HCT116 (cell line): Measurements from ENCODE around the gene TRIOBP. TPM values are rescaled to one million over a fixed set of nuclear protein-coding genes. Genes with fewer than 3 reads are reported as not detected.

ENCODE experiments used
- ATAC-seq: fragments of 200-7000 bp; cut with Tn5 transposase; 2 replicates; pipeline ENCODE4 v1.9.1; 2020; ENCODE audit warnings: mild to moderate bottlenecking, moderate library complexity
- BruUV-seq: library from RNA; stranded (reverse); fragments of 400-500 nt; replicated peaks from 2 replicates; lab custom pipeline; 2021; lab: Mats Ljungman, UMichigan
- CTCF ChIA-PET: fragments of 300-600 bp; sonication (Branson Sonifier 250); formaldehyde crosslinking; loops from one replicate; lab custom pipeline; 2021; ENCODE audit warnings: antibody characterized with exemption; lab: Charles Lee
- POLR2A ChIA-PET: fragments of 300-600, 350-600 bp; sonication (Branson Sonifier 250); formaldehyde crosslinking; loops from one replicate; lab custom pipeline; 2021; ENCODE audit warnings: antibody characterized with exemption; lab: Charles Lee
- RAD21 ChIA-PET, 2 experiments: fragments of 300-600 bp; sonication (Branson Sonifier 250); formaldehyde crosslinking; loops; one replicate each; lab custom pipeline; 2023; ENCODE audit warnings: low total read pairs in 2 of 2; ENCODE audit not compliant: uncharacterized antibody in 2 of 2, unreplicated experiment in 2 of 2, low non-redundant PET in 1 of 2; lab: Charles Lee
- DNase-seq: peaks from one replicate; pipeline ENCODE4 v3.0.0-alpha.2; 2010; ENCODE audit warnings: low read depth, low spot score
- H2AFZ ChIP-seq: fragments of 200-600 bp; shearing (Covaris generic), sonication (generic); 2 replicates; pipeline ENCODE4 v1.6.1; 2017; ENCODE audit warnings: low read depth, mixed run types, mixed read lengths, antibody characterized with exemption, low read length; ENCODE audit not compliant: poor library complexity, severe bottlenecking
- H3K27ac ChIP-seq: 2 replicates; pipeline ENCODE4 v1.5.1; 2012; ENCODE audit warnings: low read depth, low read length
- H3K27me3 ChIP-seq: fragments of 200-600 bp; sonication (generic); 2 replicates; pipeline ENCODE4 v1.6.1; 2016; ENCODE audit warnings: mixed run types, low read length, mixed read lengths; ENCODE audit not compliant: insufficient read depth
- H3K36me3 ChIP-seq, 2 experiments: fragments of 200-500 bp in 1 of 2; fragments of 200-600 bp in 1 of 2; sonication (Bioruptor generic) in 1 of 2; sonication (generic) in 1 of 2; 2 replicates each; pipeline versions ENCODE4 v1.5.1 to v1.6.1; 2014 to 2016; ENCODE audit warnings: low read length in 2 of 2, inconsistent platforms in 1 of 2, mixed read lengths in 1 of 2, mixed run types in 1 of 2; ENCODE audit not compliant: insufficient read depth in 2 of 2, control insufficient read depth in 1 of 2
- H3K4me1 ChIP-seq, 2 experiments: fragments of 200-600 bp in 1 of 2; sonication (generic) in 1 of 2; 2 replicates each; pipeline versions ENCODE4 v1.5.1 to v1.6.1; 2012 to 2017; ENCODE audit warnings: low read length in 2 of 2, inconsistent platforms in 1 of 2, mild to moderate bottlenecking in 1 of 2, mixed read lengths in 1 of 2, mixed run types in 1 of 2, moderate library complexity in 1 of 2; ENCODE audit not compliant: insufficient read depth in 2 of 2, control insufficient read depth in 1 of 2
- H3K4me2 ChIP-seq: fragments of 200-600 bp; sonication (generic); 2 replicates; pipeline ENCODE4 v1.6.1; 2017; ENCODE audit warnings: mixed run types, low read length, mixed read lengths
- H3K4me3 ChIP-seq, 2 experiments: fragments of 200-600 bp in 1 of 2; sonication (generic) in 1 of 2; replicated peaks in 1 of 2; 2 replicates each; pipeline ENCODE4 v1.5.1; 2011 to 2016; ENCODE audit warnings: low read length in 2 of 2, control low read depth in 1 of 2, low read depth in 1 of 2, mild to moderate bottlenecking in 1 of 2, mixed read lengths in 1 of 2, mixed run types in 1 of 2
- H3K79me2 ChIP-seq: fragments of 200-600 bp; sonication (generic); 2 replicates; pipeline ENCODE4 v1.6.1; 2017; ENCODE audit warnings: mild to moderate bottlenecking, mixed run types, low read length, moderate library complexity, mixed read lengths; ENCODE audit not compliant: insufficient read depth
- H3K9ac ChIP-seq: fragments of 200-600 bp; sonication (generic); 2 replicates; pipeline ENCODE4 v1.6.1; 2016; ENCODE audit warnings: low read length, mixed read lengths
- H3K9me2 ChIP-seq: fragments of 200-600 bp; sonication (generic), shearing (Covaris generic); 2 replicates; pipeline ENCODE4 v1.6.1; 2017; ENCODE audit warnings: mixed run types, mild to moderate bottlenecking, moderate library complexity; ENCODE audit not compliant: insufficient read depth
- H3K9me3 ChIP-seq, 2 experiments: fragments of 200-500 bp in 1 of 2; fragments of 200-600 bp in 1 of 2; sonication (Bioruptor generic) in 1 of 2; sonication (generic) in 1 of 2; 2 replicates each; pipeline ENCODE4 v1.6.1; 2014 to 2017; ENCODE audit warnings: low read length in 2 of 2, mixed read lengths in 2 of 2, inconsistent platforms in 1 of 2, low read depth in 1 of 2, mild to moderate bottlenecking in 1 of 2, mixed run types in 1 of 2, moderate library complexity in 1 of 2; ENCODE audit not compliant: control insufficient read depth in 1 of 2, insufficient read depth in 1 of 2
- H4K20me1 ChIP-seq: fragments of 200-600 bp; sonication (generic), shearing (Covaris generic); 2 replicates; pipeline ENCODE4 v1.6.1; 2017; ENCODE audit warnings: mixed run types, mild to moderate bottlenecking, moderate library complexity; ENCODE audit not compliant: insufficient read depth
- CEBPB ChIP-seq: IDR thresholded peaks from 2 replicates; pipeline ENCODE4 v1.6.1; 2012; ENCODE audit warnings: low read depth
- EGR1 ChIP-seq: IDR thresholded peaks from 2 replicates; pipeline ENCODE4 v1.6.1; 2012; ENCODE audit warnings: low read depth
- EZH2 ChIP-seq: fragments of 200-600 bp; sonication (generic); IDR thresholded peaks from 2 replicates; pipeline ENCODE4 v1.6.1; 2017; ENCODE audit warnings: antibody characterized with exemption, mixed run types
- EZH2phosphoT487 ChIP-seq: fragments of 200-600 bp; IDR thresholded peaks from 2 replicates; pipeline ENCODE4 v1.6.1; 2018; ENCODE audit warnings: antibody characterized with exemption, borderline replicate concordance
- FOSL1 ChIP-seq: IDR thresholded peaks from 2 replicates; pipeline ENCODE4 v1.6.1; 2012; ENCODE audit warnings: low read depth
- JUND ChIP-seq: IDR thresholded peaks from 2 replicates; pipeline ENCODE4 v1.6.1; 2012
- POLR2A ChIP-seq: IDR thresholded peaks from 2 replicates; pipeline ENCODE4 v1.7.0; 2011; ENCODE audit warnings: borderline replicate concordance; ENCODE audit not compliant: insufficient read depth, insufficient read length; ENCODE audit errors: extremely low read depth
- POLR2AphosphoS5 ChIP-seq: IDR thresholded peaks from 2 replicates; pipeline ENCODE4 v1.6.1; 2011; ENCODE audit warnings: mild to moderate bottlenecking, low read depth, low read length, moderate library complexity
- SIN3A ChIP-seq: IDR thresholded peaks from 2 replicates; pipeline ENCODE4 v1.6.1; 2012; ENCODE audit warnings: low read depth
- SP1 ChIP-seq: IDR thresholded peaks from 2 replicates; pipeline ENCODE4 v1.6.1; 2012; ENCODE audit warnings: low read depth
- ZFX ChIP-seq: fragments of 450-650 bp; IDR thresholded peaks from 2 replicates; pipeline ENCODE4 v1.6.1; 2017
- ZNF274 ChIP-seq: fragments of 200-500 bp; sonication (Bioruptor generic); IDR thresholded peaks from 2 replicates; pipeline ENCODE4 v1.6.1; 2014; ENCODE audit warnings: mild to moderate bottlenecking, low read depth, low read length, inconsistent platforms
- intact Hi-C: fragments of 100-400 bp; cut with micrococcal nuclease; formaldehyde crosslinking; loops from 2 replicates; pipeline ENCODE4 v1.10.0; 2022
- total RNA-seq: library from RNA; stranded (reverse); gene quantifications from one replicate; pipeline ENCODE4 v1.2.1, GENCODE V29; 2021; ENCODE audit not compliant: unreplicated experiment

TRIOBP gene
- total RNA-seq, 1 experiment from 2014 or later = 244 TPM

DNA sequence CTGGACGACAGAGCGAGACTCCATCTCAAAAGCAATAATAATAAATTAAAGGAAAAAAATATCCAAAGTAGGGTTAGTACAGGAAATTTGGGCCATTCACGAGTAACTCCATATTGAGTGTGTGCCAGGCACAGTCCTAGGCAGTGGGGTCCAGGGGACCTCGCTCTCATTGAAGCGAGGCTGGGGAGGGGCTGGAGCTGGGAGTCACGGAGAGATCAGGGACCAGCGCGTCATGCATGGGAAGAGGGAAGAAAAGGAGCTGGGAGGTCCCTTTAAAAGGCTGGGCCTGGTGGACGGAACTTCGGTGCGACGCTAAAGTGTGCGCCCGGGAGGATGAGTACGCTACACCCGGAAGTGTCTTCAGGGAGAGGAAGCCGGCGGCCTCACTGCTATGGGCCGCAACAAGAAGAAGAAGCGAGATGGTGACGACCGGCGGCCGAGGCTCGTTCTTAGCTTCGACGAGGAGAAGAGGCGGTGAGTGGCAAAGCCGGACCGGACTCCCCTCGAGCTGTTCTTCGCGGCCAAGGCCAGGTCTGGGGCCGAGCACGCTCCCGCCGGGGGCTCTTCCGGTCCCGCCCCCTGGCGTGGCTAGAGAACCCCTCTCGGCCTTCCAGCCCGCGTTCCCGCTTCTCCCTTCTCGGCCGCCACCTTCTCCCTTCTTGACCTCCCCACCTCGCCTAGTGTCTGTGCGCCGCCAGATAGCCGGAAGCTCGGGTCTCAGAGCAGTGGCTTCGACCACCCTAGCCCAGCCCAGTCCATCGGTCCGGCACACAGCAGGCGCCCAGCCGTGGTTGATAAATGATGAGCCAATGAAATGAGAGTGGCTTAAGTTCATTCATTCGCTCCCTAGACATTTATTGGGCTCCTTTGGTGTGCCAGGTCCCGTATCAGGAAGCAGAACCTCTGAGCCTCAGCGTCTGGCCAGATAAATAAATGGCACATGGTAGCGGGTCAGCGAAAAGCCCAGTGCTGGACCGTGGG, 10.6 kb upstream of the TRIOBP start, which contains the start of gene NOL12 (continued):
- peak; percentile 95 for TF ChIP-seq SP1
- TF ChIP-seq SIN3A = no peak; the same call in 1 of the 2 replicates
- TF ChIP-seq CEBPB = no peak
- no peak for TF ChIP-seq FOSL1
- no peak for TF ChIP-seq EZH2phosphoT487
- TF ChIP-seq ZNF274 = no peak
- TF ChIP-seq EZH2 = no peak

DNA sequence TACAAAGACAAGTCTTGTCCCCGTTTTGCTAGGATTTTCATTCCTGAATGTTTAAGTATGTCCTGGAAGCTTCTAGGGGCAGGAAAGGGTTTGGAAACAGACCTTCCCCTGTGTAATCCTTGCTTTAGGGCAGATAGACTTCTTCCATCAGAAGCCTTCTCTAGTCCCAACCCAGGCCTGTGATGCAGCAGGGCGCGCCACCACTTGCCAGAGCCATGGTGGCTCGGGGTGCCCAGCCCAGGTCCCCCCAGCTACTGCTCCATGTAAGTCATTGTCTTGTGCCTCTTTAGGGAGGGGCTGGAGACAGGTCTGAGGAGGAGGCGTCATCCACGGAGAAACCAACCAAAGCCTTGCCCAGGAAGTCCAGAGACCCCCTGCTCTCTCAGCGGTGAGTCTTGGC, 6.4 kb upstream of the TRIOBP start:
- Histone ChIP-seq H3K36me3 (peaks cover 10 to 40% of the 10 kb centered on the region in 2 experiments; a peak in 3 of 4 replicates), H3K9me3 (no peaks in the 10 kb centered on the region), H4K20me1 (peaks cover 4% of the 10 kb centered on the region; the same call in 1 of the 2 replicates), H3K4me1 (peaks cover 25 to 34% of the 10 kb centered on the region in 2 experiments), H2AFZ (no peak overlapping the region), H3K79me2 (peaks cover 28% of the 10 kb centered on the region), H3K4me3 (no peak overlapping the region), H3K9ac (no peak overlapping the region), H3K27me3 (no peaks in the 10 kb centered on the region), H3K9me2 (no peaks in the 10 kb centered on the region), H3K27ac (no peak overlapping the region), H3K4me2 (no peak overlapping the region)
- TF ChIP-seq POLR2A (no peak), JUND (no peak), ZFX (no peak), POLR2AphosphoS5 (no peak), EGR1 (no peak), EZH2phosphoT487 (no peak)
- intact Hi-C loops = no loop called here
- DNase-seq (no peak), ATAC-seq (no peak)
- ChIA-PET RAD21 (no interaction called here), POLR2A (interaction anchor here (1.0 kb wide), 1 partner anchor 15 kb away, joined by 3 read pairs; no protein-coding TSS in a partner anchor), CTCF (no interaction called here)
- BruUV-seq = no TSS peak
